ENCODE data around the gene RCOR2. TPM values are rescaled to one million over a fixed set of nuclear protein-coding genes. Genes with fewer than 3 reads are reported as not detected.

Gene RCOR2
- total RNA-seq, 1 donor from 2014 or later = 9.5 TPM

DNA sequence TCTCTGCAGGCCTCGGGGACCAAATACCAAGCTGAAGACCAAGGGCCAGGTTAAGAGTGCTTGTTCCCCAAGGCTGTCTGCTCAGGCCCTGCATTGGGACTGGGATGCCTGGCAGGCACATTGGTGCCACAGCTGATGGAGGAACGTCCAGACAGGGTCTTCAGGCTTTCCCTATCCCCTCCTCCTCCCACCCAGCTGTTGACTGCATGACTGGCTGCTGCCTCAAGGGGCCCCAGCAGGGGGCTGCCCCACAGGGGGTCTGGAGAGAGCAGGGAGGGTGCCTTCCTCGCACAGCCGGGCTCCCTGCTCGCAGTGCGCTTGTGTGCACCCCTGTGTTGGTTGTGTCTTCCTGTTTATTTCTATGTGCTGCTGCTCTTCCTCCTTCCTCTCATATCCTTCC, 9.9 kb downstream of the RCOR2 start:
- no peak for DNase-seq

DNA sequence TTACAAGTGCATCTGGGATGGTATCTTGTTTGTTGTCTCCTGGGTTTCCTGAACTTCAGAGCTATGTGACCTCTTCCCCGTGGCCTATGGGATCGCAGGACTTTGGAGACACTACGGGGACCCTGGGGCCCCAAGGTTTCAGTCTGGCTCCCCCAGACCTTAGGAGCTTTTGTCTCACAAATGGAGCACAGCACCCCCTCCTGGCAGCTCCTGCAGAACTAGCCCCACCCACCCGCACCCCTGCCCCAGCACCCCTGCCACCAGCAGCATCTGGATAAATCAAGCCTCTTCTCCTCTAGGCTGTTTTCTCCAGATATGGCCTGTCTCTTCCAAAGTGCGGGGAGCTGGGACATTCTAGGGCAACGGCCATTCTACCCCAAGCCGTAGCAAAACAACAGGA, 10.4 kb downstream of the RCOR2 start:
- no peak for DNase-seq

DNA sequence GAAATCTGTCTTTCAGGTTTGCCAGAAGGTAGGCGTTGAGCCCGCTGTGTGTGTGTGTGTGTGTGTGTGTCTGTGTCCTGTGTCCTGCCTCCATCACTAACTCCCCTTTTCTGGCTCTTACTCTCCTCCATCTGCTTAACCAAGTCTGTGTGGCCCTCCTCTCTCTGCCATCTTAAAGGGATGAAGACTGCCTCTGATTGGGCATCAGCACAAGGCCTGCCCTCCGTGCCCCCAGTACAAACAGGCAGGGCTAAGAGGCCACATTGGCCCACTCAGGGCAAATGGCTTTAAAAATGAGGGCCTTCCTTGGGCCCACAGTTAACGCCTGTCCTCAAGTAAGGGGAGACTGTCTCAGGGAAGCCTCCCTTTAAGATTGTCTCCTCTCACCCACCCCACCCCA, 10.9 kb downstream of the RCOR2 start:
- DNase-seq = peak; percentile 40

DNA sequence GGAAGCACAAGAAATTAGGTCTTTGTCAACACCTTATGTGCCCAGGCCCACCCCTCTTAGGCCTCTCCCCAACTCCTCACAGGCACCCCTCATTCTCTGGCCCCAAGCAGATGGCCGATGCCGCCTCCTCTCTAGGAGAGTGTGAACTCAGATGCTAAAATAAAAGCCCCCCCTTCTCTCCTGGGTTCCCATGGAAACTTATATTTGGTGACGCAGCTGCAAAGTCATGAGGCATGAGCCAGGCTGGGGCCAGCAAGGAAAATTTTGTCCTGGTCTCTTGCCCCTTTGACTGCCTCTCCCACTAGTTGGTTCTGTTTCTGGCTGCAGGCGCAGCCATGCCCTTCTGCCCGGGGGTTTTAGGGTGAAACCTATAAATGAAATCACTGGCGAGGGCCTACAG, 11.8 kb downstream of the RCOR2 start:
- DNase-seq = peak; percentile 75

DNA sequence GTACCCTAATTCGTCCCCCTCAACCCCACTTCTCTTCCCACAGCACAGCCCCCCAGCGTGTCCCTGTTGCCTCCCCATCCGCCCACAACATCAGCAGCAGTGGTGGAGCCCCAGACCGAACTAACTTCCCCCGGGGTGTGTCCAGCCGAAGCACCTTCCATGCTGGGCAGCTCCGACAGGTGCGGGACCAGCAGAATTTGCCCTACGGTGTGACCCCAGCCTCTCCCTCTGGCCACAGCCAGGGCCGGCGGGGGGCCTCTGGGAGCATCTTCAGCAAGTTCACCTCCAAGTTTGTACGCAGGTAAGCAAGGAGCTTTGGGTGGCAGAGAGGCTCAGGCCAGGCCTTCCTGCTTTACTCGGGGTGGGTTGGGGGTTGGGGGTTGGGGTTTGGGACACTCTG, 12.2 kb downstream of the RCOR2 start:
- DNase-seq = no peak

DNA sequence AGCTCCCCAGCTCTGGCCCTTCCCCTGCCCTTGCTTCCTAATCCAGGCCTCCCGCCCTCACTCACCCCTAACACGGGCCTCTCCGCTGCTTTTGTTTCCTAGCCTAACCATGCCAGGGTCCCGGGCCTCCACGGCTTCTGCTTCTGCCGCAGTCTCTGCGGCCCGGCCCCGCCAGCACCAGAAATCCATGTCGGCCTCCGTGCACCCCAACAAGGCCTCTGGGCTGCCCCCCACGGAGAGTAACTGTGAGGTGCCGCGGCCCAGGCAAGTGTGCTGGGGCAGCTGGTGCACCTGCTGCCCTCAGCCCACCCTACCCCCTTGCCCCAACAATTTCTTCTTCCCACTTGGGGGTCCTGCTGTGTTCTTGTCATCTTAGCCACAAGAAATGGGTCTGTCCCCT, 13.1 kb downstream of the RCOR2 start:
- DNase-seq = no peak

DNA sequence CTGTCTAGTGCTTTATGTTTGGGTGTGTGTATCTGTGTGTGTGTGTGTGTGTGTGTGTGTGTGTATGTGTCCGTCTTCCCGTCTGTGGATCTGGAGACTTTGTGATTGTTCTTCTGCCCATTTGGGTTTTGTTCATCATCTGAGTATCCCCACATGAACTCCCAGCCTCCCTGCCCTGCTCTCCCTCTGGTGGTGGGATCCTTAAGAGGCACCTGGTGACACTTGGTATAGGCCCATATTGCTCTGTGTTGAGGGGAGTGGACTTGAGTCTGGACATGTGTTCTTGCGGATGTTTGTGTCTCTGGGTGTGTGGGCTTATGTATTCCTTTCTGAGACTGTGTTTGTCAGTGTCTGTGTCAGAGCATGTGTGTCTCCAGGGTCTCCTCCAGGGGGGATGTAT, 15.3 kb downstream of the RCOR2 start:
- no peak for DNase-seq

DNA sequence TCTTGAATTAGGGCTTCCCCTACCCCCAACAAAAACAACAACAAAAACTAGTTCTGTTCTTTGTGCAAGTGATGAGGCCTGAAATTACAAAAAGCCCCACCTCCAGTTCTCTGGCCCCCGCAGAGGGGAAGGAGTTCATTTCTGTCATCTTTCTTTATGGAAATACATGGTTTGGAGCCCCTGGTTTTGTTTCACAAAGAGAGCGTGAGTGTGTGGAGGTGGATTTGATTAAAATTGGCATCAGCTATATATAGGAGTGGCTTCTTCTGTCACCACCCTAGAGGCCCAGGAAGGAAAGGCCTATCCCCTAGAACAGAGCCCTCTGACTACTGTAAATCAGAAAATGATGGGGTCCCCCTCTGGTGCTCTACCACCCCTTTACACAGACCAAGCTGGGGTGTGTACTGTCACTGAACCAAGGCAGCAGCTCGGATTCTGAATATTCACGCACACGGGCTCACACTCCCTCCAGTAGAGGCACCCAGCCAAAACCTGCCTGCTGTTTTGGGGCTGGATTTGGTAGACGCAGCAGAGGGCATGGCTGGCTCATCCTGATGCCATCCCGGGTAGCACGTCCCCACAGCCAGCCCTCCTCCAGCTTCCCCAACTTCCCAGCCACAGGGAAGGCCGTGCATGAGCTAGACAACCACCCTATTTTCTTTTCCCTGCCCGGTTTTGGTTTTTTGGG, 19.4 kb downstream of the RCOR2 start:
- peak; percentile 57 for DNase-seq

DNA sequence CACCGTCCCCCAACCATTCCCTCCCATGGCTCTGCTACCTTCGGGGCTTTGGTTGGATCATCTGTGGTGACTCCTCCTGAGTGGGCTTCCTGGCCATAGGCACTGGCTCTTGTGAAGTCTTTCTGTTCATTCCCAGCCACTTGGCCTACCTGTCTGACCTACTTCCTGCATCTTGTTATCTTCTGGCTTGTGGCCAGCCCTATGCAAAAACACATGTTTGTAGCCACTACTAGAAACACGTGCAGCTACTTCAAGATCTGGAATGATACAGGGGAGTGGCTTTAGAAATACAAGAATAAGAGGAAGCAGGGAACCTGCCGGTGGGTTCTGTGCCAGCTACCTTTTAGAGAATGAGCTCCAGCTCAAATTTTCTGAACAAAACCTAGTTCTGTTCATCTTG, 20.9 kb downstream of the RCOR2 start:
- no peak for DNase-seq

DNA sequence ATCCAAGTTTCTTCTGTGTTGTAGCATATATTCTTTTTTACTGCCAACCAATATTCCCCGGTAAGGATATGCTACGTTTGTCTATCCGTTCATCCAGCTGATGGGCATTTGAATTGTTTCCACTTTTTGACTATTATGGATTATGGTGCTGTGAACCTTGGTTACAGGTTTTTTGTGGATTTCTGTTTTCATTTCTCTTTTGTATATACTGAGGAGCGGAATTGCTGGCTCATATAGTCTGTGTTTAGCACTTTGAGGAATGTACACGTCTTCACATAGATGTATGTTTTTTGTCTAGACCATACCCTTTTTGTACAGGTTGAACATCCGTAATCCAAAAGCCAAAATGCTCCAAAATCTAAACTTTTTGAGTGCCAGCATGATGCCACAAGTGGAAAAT, 23.6 kb downstream of the RCOR2 start:
- no peak for DNase-seq

DNA sequence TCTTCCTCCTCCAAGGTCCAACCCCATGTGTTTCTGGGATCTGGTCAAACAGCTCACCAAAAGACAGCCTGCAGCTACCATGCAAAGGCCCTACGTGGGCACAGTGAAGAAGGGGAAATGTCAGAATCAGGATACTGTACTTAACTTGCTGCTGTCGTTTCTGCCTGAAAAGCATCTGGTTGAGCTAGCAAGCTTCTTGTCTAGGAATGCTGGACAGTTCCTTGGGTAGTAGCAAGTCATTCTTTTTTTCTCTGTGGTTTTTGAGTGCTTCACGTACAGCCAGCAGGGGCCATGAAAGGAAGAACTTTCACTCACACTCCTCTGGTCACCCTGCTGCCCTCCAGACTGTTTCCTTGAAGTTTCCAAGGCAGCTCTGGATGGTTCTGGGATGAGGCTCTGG, 24.7 kb downstream of the RCOR2 start:
- DNase-seq = no peak

DNA sequence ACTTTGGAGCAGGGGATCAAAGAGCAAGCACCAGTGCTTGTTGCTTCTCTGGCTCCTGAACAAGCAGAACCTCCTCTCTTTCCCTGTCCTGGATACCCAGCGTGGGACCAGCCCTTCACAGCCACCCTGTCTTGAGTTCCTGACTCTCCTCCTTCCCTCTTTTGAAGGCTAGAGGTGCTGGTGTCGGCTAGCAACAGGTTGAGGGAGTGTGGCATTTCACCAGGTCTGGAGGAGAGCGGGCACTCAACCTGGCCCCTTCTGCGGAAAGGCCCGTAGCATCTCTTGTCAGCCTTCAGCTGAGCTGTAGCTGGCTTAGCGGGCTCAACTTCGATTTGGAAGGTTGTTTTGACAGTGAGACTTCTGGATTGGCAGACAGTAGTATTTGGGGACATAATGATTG, 26.6 kb downstream of the RCOR2 start:
- DNase-seq = no peak

DNA sequence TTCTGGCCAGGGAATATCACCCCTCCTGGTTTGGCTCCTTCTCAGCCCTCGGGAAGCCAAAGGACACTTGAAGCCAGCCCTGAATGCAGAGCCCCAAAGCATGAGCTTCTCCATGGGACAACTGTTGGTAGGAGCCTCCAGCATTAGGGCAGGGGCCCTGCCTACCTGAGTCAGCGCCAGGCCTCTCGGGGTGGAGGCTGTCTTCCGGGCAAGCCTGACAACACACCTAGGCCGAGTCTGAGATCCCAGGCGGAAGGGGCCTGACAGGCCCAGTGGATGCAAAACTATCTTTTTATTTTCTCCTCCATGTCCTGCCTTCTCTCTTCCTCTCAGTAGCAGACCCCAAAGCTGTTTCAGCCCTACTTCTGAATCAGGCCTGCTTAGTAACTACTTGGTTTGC, 27.6 kb downstream of the RCOR2 start:
- DNase-seq = no peak

DNA sequence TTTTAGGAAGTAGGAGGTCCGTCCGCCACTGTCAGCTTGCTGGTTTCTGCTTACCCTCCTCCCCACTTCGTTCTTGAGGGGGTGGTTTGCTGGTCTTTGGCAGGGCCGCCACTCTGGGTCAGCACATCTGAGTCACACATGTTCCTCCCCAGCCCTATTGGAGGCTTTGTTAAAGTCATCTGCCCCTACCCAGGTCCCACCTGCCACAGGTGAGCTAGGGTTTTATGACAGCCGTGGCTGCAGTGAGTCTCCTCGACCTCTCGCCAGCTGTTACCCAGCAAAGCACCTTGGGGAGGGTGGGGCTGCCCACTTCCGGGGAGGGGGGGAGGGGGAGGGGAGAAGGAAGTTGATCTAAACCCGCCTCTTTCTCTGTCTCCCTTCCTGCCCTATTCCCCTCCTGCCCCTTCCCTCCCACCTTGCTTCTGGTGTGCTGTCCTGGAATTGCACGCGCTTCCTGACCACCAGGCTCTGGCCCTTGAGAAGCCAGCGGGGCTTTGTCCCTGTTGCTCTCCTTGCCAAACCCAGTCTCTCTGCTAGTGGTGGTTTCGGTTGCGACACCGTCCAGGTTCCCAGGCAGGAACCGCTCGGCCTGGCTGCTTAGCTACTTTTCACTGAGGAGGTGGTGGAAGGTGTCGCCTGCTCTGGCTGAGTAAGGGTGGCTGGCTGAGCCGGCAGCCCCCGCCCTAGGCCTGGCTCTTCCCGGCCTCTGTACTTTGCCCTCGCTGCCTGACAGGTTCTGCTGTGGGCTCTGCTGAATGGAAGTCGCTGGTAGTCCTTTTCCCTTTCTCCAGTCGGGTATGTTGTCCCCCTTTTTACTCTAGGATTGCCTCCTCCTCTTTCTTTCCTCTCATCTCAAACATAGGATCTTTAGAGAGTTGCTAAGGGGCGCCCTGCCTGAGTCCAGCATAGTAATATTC, 28.5 kb downstream of the RCOR2 start:
- peak; percentile 22 for DNase-seq

DNA sequence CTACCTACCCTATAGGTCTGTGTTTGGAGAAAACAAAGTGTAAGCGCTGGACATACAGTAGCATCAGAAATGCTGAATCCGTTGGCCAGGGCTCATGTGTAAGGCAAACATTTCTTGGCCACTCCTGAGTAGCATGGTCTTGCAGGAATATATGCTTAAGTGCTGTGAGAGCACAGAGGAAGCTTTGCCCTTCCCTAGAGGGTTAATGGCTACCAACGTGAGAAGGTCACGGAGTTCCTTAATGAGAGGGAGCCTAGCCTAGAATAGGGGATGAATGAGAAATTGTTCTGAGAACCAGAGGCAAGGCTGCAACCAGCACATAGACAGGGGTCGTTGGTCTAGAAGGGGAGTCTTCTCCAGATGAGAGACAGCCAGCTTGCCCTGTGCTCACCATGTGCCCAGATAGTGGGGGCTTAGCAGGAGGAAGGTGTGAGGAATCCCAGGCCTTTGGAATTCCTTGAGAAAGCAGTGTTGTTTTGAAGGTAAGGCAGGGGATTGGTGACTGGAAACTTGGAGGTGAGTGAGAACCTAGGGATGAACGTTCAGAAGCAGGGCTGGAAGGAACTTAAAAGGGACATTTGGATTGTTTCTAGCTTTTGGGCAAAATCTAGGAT, 29.5 kb downstream of the RCOR2 start:
- DNase-seq = no peak

DNA sequence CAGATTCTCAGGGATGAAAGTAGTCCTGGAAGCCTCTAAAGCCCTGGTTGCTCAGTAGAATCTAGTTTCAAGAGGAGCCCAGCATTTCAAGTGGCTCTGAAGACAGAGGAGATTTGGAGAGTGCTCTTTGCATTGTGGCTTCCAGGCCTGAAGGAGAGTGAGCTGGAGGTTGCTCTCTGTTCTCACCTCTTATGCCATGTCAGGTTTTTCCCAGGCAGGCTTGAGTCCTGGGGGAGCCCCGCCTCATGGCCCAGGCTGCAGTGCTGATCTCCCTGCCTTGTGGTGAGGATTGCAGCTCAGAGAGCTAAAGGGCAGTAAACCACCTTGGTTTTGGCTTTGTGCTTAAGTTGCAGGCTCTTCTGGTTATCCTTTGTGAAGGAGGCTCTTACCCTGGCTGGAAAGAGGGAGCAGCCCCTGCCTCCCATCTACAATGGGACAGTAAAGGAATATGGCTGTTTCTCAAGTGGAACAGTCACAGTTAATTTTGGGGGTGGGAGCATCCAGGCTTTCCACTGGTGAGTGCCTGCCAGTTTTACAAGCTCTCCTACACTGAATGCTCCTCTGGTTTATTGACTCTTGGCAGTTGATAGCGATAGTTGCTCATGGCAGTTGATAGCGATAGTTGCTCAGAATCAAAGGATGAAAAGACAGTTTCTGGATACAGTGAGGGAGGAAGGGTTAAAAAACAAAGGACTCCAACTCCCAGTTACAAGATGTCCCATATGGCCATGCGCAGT, 32.6 kb downstream of the RCOR2 start:
- no peak for DNase-seq

DNA sequence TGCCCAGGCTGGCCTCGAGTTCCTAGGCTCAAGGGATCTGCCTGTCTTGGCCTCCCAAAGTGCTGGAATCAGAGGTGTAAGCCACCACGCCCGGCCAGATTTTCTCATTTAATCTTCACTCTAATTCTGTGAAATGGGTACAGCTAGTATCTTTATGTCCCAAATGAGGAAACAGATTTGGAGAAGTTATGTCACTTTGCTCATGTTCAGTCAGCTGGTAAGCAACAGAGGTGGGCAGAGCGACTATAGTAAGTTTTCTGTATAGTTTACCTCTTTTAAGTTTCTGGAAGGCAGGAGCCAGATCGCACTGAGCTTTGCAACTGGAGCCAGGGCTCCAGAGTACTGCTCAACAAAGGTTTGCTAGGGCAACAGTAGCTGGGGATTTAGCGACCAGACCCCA, 33.2 kb downstream of the RCOR2 start:
- DNase-seq = no peak

DNA sequence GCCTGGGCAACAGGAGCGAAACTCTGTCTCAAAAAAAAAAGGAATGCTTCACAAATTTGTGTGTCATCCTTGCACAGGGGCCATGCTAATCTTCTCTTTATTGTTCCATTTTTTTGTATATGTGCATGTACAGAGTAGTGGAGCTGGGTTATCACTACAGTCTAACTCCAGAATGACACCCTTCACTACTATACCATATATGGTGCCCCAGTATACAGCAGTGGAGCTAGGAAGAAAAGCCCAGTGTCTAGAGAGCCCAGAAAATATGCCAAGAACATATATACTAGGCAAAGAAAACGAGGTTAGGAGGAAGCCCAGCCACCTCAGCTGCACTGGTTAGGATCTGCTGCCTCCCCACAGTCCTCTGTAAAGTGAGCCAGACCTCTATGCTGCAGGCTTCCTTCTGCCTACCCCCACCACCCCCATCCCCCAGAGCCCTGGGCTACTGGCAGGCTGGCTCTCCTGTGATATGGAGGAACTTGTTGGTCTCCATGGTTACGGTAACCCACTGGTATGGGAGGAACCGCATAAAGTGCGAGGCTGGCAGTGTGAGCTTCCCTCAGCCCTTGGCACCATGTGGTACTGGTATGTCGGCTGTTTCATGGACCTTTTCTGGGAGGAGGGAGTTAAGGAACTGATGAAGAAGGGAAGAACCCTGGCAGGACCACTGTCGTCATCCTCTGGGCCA, 34.3 kb downstream of the RCOR2 start:
- no peak for DNase-seq

DNA sequence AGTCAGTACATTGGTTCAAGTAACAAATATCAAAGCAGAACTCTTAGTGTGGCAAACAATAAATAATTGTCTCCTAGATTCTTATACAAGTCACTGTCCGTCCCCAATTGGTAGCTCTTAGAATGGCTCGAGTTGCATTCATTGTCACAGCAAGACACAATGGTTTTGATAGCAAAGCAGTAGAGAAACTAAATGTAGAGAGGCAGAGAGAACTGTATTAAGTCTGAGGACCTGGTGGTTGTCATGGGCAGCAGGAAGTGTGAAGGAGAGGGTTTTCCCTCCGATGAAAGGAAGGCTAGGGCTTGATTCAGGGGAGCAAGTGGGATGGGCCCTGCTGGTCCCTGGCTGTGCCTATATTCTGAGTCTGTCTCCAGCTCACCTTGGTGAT, 36.6 kb downstream of the RCOR2 start:
- DNase-seq = no peak

DNA sequence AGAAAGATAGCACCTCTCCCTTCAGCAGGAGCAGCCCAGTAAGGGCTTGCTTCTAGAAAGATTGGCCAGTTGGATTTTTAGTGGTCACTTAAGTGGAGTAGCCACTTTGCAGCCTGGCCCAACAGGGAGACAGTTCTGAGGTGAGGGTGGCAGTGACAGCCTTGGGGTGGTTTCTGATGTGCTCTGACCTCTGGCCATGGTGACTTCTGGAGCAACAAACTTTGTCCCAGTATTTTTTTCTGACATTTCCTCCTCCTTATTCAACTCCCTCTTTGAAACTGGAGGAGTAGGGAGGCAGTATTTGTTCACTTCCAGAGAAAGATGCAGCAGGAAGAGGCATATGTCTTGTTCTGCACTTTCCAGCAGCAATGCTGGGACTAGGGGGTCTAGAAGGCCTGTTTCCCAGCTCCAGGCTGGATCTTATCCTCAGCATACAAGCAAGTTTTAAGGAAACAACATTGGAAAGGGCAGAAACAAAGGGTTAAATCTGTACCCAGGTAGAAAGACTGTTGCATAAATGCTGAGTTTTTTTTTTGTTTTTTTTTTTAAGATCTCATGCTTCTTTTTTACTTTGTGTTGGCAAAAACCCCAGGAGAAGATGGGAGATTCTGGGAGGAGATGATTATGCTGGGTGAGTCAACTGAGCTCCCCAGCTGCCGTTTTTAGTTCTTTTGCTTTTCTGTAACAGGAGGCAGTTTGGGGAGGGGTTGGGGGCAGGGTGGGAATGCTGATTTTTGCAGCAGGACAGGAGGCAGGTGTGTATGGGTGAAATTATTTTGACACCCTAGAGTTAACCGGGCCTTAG, 37.2 kb downstream of the RCOR2 start:
- no peak for DNase-seq

DNA sequence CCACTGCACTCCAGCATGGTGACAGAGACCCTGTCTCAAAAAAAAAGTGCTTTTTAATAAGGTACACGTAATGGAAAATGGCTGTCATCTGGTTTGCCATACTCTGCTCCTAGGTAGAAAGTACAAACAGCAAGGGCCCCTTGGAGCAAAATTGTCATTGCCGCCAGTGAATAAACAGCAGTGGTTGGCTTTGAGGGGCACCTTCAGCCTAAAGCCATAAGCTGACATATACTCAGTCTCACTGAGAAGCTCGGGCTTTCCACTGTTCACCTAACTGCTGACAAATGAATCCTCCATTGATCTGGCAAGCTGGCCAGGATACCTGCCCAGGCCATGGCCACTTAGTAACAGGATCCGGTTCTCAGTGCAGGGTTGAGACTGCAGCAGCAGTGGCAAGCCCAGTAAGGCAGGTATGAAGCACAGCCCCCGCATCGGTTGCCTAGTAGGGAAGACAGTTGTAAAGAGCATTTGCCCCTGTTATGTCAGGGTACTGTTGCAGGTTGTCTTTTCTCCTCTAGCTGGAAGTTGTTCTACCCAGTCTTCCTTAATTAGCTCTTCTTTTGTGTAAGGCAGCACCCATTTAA, 39.2 kb downstream of the RCOR2 start:
- no peak for DNase-seq

All from occipital lobe (tissue), 2 donors.